GM21367 (cell line): ENCODE results near the gene KLF1.
"Not testable (repeated sequence)": the region's sequence is repeated elsewhere in the genome, so short reads cannot be mapped to it uniquely, and the experiment has no call there.

ENCODE experiments used
- ATAC-seq: cut with Tn5 transposase; IDR thresholded peaks from one replicate; pipeline ENCODE4 v1.9.1; 2021; ENCODE audit not compliant: unreplicated experiment

Gene KLF1

GRCh38 chr19:12891553-12892021 lies 4.6 kb upstream of the KLF1 start:
- ATAC-seq: no peak

- peak; percentile 85 for ATAC-seq
These were observed 4.0 kb upstream of the KLF1 start, which contains the start of gene GCDH for GRCh38 chr19:12890787-12891552. TSS of gene GCDH (plus strand) at chr19:12891160. CDS start at chr19:12891305, 145 bp downstream.

- not testable (repeated sequence) for ATAC-seq
These were observed 3.3 kb upstream of the KLF1 start for GRCh38 chr19:12890299-12890786.

GRCh38 chr19:12888006-12888603 lies 1.1 kb upstream of the KLF1 start:
- ATAC-seq: no peak

GRCh38 chr19:12886651-12886968 lies 391 bp downstream of the KLF1 start:
- no peak for ATAC-seq

GRCh38 chr19:12885749-12886650 lies 1.0 kb downstream of the KLF1 start:
- no peak for ATAC-seq

GRCh38 chr19:12884926-12885748 lies 1.9 kb downstream of the KLF1 start:
- no peak for ATAC-seq

- ATAC-seq: no peak
These were observed 2.4 kb downstream of the KLF1 start for GRCh38 chr19:12884627-12884925.

- ATAC-seq: no peak
These were observed 2.8 kb downstream of the KLF1 start for GRCh38 chr19:12884202-12884601.

GRCh38 chr19:12882589-12882988 lies 4.4 kb downstream of the KLF1 start:
- ATAC-seq: no peak

- peak; percentile 74 for ATAC-seq
These were observed 5.7 kb downstream of the KLF1 start, which contains the start of gene DNASE2 for GRCh38 chr19:12881172-12881808. TSS of gene DNASE2 (minus strand) at chr19:12881449. CDS start at chr19:12881375, 74 bp downstream.

- ATAC-seq: peak; percentile 15
These were observed 6.3 kb downstream of the KLF1 start for GRCh38 chr19:12880551-12881171.

GRCh38 chr19:12875086-12875485 lies 11.9 kb downstream of the KLF1 start:
- no peak for ATAC-seq

GRCh38 chr19:12873891-12874745 lies 12.9 kb downstream of the KLF1 start:
- no peak for ATAC-seq

GRCh38 chr19:12872941-12873890 lies 13.8 kb downstream of the KLF1 start:
- ATAC-seq: no peak

- no peak for ATAC-seq
These were observed 14.7 kb downstream of the KLF1 start for GRCh38 chr19:12872255-12872654.

GRCh38 chr19:12871681-12872080 lies 15.3 kb downstream of the KLF1 start:
- ATAC-seq: no peak
